GM19395 (cell line): Measurements from ENCODE around the gene CTDP1.
"Not testable (repeated sequence)": the region's sequence is repeated elsewhere in the genome, so short reads cannot be mapped to it uniquely, and the experiment has no call there.

ENCODE experiments used
- ATAC-seq: cut with Tn5 transposase; IDR thresholded peaks from one replicate; pipeline ENCODE4 v1.9.1; 2021; ENCODE audit warnings: mild to moderate bottlenecking, moderate library complexity; ENCODE audit not compliant: unreplicated experiment

The CTDP1 gene

DNA sequence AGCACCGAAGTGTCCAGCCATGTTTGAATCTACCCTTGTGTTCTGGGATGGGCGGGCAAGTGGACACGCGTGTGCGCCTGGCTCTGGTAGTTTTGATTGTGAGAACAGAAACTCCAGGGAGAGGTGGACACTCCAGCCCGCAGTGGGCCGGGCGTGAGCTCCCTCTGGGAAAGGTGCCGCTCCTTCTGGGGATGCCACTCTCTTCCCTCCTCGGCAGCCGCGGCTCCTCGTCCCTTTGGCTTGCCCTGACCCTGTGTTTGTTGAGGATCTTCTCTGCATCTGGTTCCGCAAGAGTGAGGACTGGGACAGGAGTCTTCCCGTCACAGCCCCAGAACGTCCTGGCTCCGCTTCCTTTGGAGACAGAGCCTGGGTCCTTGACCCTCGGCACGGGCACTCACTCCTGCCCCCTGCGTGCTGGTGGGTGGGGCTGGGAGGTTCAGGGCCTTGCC is 1.3 kb downstream of the CTDP1 start:
- ATAC-seq: no peak

- no peak for ATAC-seq
Observed at GRCh38 chr18:79681484-79682387, 2.1 kb downstream of the CTDP1 start.

GRCh38 chr18:79682481-79682880 is 2.9 kb downstream of the CTDP1 start:
- no peak for ATAC-seq

GRCh38 chr18:79682894-79683625 is 3.5 kb downstream of the CTDP1 start:
- no peak for ATAC-seq

DNA sequence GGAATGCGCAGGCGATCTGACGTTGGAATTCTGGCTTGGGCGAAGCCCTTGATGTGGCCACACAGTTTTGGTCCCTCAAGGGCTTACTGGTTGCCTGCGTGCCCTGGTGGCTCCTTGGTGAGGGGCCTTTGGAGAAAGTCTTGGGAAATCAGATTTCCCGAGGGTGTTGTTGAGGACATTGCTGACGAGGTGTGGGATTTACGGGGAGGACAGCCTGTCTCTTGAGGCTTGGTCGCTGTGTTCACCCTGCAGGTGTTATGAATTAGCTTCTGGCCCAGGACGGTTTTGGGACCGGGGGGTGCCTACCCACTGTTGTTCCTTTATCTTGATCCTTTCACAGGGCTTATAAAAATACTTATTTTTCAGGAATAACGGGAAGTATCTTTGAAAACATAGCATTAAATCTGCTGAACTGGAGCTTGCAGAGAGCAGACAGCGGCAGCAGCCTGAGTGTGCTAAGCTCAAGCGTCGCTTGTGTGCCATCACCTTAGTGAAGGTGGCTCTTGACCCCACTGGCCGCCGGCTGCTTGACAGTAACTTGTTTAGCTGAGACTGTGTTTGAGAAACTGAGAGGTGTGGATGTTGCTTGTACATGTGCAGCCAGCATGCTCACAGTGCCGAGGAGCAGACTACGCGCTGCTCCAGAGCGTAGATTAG is 4.2 kb downstream of the CTDP1 start:
- ATAC-seq: no peak

GRCh38 chr18:79684283-79684631 is 4.7 kb downstream of the CTDP1 start:
- no peak for ATAC-seq

DNA sequence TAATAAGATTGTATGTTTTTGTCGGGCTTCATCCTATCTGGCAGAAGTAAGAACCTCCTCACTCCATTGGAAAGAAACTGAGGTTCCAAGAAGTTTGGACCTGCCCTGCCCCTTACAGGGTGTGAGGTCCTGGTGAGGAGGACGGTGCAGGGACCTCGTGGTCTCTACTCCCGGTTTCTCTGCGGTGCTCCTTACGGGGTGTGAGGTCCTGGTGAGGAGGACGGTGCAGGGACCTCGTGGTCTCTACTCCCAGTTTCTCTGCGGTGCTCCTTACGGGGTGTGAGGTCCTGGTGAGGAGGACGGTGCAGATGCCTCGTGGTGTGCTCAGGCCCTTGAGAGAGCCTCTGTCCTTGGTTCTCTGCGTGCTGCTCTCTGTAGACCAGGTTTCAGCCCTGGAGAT is 5.2 kb downstream of the CTDP1 start:
- ATAC-seq: no peak

DNA sequence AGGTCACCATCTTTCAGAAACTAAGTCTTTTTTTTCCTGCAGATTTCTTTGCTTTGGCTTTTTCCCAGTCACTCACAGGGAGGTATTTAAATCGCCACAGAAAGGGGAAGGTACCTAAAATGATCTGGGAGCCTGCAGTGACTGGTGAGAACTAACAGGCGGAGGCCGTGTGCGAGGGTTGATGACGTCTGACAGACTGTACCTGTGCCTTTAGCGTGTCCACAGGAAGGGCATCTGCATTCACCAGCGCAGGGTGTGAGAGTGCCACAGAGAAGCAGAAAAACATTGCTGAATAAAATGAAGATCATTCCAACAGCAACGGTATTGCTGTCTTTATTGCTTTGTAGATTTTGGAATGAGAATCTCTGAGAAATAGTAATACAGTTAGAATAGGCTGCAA is 5.7 kb downstream of the CTDP1 start:
- no peak for ATAC-seq

- no peak for ATAC-seq
Observed at GRCh38 chr18:79685971-79686370, 6.4 kb downstream of the CTDP1 start.

DNA sequence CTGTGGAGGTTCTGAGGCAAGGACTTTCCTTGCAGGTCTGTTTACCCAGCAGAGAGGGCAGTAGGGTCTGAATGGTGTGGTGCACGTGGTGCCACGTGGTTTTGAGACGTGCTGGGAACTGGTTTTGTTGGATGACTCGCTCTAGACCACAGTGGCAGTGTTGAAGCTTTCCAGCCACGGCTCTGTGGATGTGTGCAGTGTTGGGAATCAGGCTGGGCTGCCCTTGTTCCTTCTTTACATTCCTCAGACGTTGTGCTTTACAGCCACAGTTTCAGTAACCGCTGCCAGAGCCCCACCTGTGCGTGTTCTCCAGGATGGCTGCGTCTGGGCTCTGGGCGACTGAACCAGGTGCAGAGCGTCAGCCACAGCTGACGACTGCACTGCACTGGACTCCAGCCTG is 8.2 kb downstream of the CTDP1 start:
- no peak for ATAC-seq

DNA sequence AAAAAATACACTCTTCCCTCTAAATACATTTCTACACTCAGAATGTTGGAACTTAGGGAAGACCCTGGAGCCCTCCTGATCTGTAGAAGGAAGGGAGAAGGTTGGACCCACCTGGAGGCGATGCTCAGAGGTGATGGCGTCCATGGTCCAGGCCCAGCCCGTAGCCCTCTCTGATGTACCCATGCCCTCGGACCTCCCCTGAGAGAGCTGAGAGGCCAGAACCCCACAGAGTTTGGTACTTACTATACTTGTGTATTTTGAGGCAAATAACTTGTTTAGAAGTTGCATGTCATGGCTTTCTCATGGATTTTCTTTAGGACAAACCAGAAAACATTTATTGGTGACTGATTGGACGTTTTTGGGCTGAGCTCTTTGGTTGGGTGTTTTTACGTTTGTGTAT is 10.5 kb downstream of the CTDP1 start:
- ATAC-seq: no peak

DNA sequence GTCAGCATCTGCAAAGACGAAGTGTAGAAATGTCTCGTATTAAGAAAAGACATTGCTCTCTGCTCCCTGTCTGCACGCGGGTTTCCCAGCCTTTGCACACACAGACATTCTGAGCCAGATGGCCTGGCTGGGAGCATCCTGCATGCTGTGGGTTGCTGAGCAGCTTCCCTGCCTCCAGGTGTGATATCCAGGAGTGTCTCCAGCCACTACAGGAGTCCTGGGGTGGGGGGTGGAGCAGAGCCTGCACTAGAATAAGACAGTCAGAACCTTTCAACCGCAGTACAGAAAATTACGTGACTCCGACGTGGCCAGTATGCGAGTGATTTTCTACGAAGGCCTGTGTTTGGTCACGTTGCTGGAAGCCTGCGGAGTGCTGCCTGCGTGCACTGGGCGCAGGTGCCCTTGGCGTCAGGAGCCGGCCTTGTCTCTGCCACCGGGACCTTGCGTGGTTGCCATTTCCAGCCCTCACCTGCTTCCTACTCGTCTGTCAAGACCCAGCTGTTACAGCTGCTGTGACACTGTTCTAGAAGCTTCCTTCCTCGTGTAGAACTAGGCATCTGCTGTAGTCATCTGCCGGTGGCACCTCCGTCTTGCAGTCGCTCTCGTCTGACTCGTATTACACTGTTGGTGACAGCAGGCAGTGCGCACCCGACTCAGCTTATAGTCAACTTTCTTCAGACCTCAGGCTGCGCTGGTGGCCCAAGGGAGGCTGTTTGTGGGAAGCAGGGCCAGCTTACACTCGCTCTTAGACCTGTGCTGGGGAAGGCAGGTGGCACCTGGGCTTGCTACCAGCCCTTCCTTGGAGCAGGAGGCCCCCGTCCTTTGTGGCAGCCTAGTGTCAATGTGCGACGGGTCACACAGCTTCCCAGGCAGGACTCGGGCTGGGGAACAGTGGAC is 11.2 kb downstream of the CTDP1 start:
- no peak for ATAC-seq

DNA sequence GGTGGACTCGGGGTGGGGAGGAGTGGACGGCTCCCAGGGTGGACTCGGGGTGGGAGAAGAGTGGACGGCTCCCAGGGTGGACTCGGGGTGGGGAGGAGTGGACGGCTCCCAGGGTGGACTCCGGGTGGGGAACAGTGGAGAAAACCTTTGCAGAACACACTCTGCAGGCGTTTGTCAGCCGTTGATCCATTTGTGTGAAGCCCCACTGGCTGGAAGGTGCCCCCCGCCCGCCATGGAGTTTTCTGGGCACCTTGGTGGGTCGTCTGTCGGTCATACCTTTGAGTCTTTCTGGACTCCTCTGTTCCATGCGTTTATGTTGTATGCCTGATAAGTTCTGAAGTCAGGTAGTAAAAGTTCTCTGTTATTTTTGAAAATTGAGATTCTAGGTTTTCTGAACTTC is 12.5 kb downstream of the CTDP1 start:
- ATAC-seq: no peak

GRCh38 chr18:79692886-79693285 is 13.3 kb downstream of the CTDP1 start:
- ATAC-seq: no peak

DNA sequence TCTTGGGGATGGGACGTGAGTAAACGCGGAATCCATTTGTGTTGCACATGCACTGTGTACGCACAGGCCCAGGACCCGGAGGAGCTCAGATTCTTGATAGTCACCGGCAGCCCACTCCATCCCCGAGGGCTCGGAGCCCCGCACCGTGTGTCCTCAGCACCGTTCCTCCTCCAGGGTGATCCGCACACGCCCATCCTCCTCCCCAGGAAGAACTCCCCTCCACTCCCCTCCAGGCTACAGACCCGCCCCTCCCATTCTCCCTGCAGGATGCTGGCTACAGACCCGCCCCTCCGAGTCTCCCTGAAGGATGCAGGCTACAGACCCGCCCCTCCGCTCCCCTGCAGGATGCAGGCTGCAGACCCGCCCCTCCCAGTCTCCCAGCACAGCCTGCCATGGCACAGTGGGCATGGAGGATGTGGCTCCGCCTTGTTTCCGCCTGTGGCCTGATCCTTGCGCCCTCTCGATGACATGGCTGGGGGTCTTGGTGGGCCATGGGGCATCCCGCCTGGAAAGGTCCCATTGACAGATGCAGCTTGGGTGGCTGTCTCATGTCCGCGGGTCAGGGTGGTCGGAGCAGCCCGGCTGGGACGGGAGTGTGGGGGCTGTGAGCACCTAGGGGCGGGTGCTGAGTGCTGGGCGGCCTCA is 14.1 kb downstream of the CTDP1 start:
- no peak for ATAC-seq

DNA sequence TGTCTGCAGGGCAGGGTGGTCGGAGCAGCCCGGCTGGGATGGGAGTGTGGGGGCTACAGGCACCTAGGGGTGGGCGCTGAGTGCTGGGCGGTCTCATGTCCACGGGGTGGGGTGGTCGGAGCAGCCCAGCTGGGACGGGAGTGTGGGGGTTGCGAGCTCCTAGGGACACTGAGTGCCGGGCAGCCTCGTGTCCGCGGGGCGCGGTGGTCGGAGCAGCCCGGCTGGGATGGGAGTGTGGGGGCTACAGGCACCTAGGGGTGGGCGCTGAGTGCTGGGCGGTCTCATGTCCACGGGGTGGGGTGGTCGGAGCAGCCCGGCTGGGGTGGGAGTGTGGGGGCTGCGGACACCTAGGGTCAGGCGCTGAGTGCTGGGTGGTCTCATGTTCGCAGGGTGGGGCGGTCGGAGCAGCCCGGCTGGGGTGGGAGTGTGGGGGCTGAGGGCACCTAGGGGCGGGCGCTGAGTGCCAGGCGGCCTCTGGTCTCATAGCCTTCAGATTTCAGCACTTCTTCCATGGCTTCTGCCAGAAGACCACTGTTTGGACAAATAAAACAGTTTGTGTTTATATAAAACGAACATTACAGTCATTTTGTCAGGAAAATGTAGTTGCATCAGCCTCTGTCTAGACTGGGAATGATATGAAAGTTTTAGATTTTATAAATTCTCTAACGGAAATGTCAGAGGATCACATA is 14.7 kb downstream of the CTDP1 start:
- not testable (repeated sequence) for ATAC-seq

DNA sequence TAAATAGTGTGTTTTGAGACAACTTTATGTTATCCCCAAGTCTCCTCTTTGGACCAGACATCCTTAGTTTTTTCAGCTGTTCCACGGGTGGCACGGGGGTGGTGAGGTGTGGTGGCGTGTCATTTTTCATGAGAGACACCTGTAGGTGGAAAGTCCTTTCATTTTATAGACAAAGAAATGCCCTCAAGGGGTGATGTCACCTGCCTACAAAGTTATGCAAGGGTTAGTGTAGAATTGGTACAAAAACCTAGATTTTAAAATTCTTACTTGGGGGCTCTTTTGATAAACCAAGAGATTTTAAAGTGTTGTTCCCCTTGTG is 15.3 kb downstream of the CTDP1 start:
- no peak for ATAC-seq

DNA sequence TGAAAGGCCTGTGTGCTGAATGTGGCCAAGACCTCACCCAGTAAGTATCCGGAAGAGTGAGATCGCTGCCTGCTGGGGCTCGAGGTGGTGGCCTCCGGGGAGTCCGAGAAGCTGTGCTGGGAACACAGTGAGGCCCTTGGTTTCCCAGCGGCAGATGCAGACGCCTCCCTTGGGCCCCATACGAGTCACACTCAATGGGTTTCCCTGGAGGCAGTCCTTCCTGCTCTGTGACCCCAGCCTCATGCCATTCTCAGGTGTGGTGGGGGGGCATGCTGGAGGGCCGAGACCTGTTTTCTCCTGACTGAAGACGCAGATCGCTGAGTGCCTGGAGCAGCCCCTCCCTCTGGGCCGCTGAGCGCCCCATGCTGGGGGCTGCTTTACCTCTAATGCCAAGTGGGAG is 15.7 kb downstream of the CTDP1 start:
- no peak for ATAC-seq

- ATAC-seq: no peak
Observed at GRCh38 chr18:79695856-79696850, 16.6 kb downstream of the CTDP1 start.
